NCI-H345 treated with DMSO at 0.1 percent for 48 hours (cell line): Measurements from ENCODE around the gene PTPN7.
"Not testable (repeated sequence)": the region's sequence is repeated elsewhere in the genome, so short reads cannot be mapped to it uniquely, and the experiment has no call there.

Source experiments
- DNase-seq: peaks from one replicate; lab custom pipeline; 2025; ENCODE audit not compliant: unreplicated experiment; lab: John Stamatoyannopoulos, UW

The PTPN7 gene

DNA sequence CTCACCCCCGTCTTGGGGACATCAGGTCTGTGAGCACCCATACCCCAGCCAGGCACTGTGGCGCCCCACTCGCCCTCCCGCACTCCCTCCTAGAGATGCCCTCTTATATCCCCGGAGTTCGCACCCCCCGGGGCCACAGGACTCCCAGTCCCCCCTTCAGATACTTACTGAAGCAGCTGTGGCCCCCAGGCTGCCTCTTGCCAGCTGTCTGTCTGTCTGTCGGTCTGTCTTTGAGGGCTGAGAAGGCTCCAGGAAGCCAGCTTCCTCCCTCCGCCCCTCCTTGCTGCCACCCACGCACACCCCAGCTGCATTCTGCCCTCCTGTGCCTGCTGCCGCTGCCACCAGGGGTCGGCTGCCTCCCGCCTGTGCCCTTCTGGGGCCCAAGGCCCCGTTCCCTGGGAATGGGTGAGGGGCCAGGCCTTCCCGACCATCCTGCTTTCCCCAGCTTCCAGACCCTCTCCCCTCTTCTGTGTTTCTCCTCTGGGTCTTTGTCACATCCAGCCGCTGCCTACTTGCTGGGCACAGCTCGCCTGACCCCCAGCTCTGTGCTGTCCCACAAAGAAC is at the start of gene PTPN7:
Gene PTPN7, minus strand, starts transcription at position 226 of the 564 bp plus-strand sequence. CDS start 1,200 bp downstream, outside the sequence.
- DNase-seq, result no peak

DNA sequence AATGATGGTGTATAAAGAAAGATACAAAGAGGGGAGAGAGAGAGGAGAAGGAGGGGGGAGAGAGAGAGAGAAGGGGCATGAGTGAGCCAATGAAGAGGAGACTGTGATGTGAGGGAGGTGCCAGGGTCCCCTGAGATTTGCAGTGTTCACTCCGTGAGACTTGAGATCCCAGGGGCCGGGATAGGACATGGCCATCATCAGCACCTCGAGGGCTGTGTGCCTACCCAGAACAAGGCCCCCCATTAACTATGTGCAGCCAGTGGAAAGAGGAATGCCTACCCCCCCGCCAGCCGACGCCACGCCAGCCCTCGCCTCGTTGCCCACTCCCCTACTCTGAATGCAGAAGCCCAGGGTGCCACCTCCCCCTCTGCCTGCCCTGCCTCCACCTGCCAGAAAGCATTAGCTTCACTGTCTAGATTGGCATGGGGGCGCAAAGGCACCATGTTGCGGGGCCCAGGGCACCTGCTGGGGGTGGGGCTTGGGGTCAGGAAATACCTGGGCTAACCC is 48.0 kb upstream of the PTPN7 start:
- no peak for DNase-seq

DNA sequence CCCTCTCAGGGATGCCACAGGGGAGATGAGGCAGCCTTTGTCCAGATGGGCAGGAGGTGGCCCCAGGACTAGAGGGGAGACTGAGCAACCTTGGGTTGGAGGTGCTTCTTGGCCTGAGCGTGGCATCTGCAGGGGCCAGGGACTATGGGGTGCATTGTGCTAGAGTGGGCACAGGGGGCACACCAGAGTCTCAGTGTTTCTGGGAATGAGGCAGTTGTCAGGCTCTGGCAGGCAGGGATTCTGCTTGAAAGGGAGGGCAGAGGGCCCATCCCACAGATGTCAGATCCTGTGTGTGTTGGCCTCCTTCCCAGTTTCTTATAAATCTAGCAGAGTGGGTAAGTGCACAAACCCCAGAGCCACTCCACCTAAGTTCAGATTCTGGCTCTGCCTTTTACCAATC is 46.9 kb upstream of the PTPN7 start:
- DNase-seq, result no peak

DNA sequence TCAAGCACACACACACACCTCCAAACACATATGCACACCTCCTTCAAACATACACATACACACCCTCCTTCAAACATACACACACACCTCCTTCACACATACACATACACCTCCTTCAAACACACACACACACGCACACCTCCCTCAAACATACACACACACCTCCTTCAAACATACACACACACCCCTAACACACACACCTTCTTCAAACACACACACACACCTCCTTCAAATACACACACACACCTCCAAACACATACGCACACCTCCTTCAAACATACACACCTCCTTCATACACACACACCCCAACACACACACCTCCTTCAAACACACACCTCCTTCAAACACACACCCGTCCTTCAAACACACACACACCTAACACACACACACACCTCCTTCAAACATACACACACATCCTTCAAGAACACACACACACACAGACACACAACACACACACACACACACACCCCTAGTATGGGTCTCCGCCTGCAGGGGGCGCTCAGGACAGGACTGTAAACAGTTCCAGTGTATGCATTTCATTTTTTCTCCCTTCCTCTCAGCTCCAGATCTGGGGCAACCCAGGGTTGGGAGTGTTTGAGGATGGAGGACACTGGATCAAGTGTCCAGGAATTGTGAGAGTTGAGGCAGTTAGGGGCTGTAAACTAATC is 45.3 kb upstream of the PTPN7 start:
- no peak for DNase-seq

DNA sequence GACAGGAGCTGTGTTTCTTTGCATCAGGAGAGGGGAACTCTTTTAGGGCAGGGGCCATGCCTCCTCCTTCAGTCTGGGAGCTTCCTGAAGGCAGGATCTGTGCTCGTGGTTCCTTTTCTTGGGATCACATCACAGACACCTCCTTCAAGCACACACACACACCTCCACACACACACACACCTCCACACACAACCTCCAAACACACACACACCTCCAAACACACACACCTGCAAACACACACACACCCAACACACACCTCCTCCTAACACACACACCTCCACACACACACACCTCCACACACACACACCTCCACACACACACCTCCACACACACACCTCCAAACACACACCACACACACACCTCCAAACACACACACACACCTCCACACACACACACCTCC is 43.7 kb upstream of the PTPN7 start:
- no peak for DNase-seq

DNA sequence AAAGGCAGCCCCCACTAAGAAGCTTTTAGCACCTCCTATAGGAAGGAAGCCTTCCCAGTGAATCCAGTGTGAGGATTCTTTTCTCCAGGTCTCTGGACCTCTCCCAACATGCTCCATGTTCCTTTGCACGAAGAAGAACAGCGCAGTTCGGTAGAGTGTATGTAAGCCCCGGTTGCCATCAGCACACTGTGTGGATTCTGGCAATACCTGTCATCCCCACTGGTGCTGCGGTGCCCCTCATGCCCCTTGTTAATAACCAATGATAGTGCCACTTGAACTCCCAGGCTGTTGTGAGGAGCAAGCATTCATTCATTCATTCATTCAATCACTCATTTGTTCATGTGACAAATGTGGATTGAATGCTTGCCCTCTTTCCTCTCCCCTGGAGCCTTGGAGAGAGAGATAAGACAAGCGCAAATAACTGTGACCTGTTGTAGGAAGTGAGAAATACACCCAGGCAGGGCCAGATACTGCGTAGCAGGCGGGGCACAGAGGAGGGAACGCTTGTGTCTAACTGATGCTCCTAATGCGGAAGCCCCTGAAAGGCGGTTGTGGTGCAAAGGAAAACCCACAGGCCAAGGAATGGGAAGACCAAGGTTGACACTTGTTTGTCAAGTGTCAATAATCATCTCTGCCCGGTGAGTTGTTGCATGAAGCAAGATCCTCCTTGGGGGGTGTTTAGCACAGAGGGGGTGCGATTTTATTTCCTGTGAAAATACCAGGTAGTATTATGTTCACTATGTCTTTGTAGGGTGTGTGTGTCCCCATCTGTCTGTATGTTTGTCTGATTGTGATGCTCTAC is 43.0 kb upstream of the PTPN7 start:
- DNase-seq, result no peak

DNA sequence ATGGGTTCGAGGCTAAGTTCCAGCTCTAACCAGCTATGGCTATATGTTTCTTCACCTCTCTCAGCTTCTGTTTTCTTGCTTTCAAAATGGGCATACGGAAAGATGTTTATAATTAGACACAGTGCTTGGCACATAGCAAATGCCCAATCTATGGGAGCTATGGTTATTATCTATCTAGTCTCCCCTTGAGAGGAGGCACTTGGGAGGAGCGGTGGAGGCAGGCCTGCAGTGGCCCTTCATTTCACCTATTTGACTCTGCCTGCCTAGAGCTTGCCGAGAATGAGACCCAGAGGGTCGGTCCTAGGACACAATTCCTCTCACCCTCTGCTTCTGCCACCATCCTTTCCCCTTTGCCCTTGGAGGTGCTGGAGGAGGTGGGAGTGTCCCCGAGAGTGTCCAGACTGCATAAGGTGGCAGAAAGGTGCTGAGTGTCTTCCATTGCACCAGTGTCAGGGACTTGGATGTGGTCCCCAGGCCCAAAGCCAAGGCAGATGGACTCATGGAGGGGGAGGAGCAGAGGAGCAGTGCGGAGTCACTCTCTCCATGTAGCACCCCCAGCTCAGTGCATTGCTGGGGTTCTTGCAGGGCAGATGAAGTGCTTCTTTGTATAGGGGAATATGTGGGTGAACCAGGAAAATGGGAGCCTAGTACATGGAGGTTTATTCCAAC is 42.2 kb upstream of the PTPN7 start:
- no peak for DNase-seq

DNA sequence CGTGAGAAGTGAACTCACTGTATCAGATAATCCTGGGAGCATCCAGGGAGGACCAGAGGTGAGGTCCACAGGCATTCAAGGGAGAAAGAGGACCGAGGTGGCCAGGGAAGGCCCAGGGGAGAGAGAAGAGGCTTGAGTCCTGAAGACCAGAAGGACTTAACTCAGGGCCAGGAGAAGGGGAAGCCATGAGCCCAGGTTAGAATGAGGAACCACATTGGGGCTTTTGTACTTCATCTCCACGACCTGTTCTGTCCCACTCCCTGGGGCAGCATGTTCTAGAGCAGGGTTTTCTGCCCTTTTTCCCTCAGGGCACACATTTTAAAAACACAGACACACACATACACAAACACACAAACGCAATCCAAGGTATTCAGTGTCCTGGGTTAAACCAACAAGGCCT is 41.6 kb upstream of the PTPN7 start:
- DNase-seq, result no peak

DNA sequence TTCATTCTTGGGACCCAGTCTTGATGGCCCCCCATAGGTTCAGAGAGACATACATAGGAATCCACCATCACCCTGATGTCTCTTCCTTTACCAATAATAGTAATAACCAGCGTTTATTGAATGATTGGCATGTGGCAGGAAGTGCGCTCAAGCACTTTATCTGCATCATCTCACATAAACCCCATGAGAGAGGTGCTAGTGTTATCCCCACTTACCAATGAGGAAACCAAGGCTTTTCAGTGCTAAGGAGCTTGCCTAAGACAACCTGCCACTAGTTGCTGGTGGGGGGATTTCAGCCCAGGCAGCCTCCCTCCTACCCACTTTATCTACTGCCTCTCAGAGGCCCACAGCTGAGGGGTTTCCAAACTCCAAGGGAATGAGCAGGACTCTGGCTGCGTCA is 40.9 kb upstream of the PTPN7 start:
- no peak for DNase-seq

DNA sequence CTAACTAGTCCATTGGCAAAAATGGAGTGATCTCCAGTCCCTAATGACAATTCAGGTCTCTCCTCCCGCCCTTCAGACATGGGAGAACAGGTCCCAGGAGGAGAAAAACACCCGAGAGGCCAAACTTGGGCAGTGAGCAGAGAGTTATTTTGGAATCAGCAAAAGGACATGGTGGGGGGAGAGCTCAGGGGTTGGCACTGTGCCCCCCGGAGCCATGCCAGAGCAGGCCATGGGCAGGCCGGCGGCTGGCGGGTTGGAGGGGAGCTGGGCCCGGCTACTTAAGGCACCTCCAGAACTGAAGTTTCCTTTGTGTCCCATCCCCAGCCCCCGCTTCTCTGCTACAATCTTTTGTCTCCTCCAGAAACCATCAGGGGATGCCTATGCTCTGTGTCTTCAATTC is 40.3 kb upstream of the PTPN7 start:
- no peak for DNase-seq

DNA sequence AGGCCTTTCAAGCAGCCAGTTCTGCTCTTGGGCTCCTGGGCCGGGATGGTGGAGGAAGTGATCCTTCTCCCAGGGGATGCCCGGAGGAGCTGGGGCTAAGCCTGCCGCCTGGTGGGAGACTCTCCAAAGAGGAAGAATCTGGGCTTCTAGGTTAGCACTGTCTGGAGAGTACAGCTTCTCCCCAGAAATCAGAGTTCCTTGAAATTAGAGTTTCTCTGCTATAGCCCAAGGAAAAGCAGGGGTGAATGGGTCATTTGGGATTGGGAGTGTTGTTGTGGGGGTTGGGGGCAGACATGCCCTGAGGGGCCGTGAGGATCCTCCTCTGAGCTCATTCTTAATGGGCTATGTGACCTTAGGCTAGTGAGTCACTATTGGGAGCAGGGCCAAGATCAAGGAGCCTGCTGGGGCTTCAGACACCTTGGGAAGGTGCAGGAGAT is 39.7 kb upstream of the PTPN7 start:
- no peak for DNase-seq

DNA sequence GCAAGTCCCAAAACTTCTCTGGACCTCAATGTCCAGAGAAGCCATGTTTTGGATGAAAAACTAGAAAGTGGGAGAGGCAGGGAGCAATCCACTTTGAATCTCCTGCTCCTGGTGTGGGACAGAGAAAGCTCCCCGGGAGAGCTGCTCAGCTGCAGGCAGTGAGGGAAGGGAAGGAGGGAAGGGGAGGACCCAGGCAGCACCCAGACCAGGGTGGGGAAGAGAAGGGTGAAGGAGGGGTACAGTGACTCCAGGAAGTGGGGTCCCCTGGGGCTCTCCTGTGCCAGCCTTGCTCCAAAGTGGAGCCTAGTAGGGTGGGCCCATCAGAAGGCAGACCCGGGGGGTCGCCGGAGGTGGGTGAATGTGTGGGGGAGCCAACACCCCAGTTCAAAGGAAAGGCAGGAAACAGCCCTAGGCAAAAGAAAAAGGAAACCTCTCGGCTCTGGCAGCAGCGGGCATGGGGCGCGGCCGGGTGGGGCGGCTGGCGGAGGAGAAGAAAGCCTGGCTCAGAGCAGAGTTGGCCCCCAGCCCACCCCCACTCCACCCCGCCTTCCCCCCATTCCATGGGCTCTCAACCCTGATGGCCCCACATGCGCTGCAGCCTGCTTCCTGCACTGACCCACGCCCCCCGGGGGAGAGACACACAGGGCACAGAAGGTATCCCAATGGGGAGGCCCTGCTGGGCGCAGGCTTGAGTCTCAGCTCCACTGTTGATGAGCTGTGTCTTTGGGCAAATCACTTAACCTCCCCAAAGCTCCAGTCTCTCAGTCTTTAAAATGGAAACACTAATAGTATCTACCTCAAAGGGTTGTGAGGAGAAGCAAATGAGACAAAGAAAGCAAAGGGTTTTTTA is 38.9 kb upstream of the PTPN7 start:
- no peak for DNase-seq

DNA sequence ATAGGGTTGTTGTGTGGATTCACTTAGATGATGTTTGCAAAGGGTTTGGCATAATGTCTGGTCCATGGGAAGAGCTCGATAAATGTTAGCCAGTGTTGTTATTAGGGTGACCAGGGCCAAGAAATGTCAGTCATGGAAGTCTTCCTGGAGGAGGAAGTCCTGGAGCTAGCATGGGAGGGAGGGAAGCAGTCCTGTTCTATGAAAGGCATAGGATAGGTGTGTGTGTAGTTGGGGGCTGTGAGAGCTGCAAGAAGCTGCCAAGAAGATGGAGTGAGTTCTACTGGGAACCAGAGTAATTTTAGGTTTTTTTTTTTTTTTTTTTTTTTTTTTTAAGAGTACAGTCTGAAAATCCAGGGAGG is 37.9 kb upstream of the PTPN7 start:
- no peak for DNase-seq

DNA sequence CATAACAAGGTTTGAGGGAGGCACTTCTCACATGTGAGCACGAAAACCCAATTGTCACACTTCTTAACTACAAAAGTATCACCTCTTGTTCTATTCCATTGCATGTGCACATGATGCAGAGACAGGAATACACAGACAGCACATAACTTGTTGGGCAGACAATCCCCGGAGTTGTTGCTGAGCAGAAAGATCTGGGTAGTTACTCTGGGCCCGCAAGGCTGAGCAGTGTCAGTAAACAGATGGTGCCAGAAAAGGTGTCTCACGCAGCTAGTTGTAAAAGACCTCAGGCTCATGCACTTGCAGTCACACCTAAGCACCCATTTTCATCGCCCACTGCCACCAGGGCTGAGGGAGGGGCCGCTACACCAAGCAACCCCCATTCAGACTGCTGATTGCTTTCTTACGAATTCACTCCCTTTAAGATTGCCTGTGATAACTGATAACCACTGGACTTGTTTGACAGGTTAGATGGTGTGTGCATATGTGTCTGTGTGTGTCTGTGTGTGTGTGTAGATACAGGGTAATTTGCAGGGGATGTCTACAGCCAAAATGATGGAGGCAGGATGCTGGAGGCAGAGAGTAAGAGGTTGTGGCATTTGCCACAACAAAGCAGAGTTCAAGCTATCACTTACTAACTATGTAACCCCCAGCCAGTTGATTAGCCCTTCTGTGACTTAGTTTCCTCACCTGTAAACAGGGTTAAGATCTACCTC is 37.4 kb upstream of the PTPN7 start:
- no peak for DNase-seq

DNA sequence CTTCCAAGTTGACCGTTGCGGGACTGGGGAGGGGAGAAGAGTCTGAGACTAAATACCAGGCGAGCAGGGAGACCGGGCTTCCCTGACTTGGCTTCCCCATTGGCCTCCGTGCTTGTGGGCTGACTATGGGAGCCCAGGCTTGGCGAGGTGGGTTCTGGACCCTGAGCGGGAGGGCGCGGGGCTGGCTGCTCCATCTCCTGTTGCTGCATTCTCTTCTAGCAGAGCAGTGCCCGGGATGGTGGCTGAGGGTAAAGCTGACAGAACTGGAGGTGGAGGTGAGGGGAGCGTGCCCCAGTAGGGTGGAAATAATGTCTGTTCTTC is 33.9 kb upstream of the PTPN7 start:
- DNase-seq, result no peak

DNA sequence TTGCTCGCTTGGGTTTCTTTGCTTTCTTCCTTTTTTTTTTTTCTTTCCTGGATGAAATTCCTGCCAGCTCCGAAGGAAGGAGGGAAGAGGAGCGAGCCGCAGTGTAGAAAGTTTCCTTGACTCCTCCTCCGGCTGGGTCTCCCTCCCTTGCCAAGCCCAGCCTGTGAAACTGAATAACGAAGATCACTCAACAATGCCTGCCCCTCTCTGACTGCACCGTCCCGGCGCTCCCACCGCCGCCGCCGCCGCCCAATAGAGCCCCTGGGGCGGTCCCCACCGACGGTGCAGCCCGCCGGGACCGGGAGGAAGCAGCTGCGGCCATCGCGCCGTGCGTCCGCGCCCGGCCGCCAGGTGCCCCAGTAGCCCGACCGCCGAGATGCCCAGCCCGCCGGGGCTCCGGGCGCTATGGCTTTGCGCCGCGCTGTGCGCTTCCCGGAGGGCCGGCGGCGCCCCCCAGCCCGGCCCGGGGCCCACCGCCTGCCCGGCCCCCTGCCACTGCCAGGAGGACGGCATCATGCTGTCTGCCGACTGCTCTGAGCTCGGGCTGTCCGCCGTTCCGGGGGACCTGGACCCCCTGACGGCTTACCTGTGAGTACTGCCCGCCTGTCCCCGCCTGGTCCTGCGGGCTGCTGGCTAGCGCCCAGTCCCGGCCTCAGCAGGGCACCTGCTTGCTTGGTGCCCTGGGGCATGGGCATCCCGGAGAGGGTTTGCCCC is 33.4 kb upstream of the PTPN7 start, which contains the start of gene LGR6:
Gene LGR6, plus strand, starts transcription at position 186 of the 714 bp plus-strand sequence. Its CDS starts 191 bp downstream, at position 377.
- DNase-seq, result no peak

DNA sequence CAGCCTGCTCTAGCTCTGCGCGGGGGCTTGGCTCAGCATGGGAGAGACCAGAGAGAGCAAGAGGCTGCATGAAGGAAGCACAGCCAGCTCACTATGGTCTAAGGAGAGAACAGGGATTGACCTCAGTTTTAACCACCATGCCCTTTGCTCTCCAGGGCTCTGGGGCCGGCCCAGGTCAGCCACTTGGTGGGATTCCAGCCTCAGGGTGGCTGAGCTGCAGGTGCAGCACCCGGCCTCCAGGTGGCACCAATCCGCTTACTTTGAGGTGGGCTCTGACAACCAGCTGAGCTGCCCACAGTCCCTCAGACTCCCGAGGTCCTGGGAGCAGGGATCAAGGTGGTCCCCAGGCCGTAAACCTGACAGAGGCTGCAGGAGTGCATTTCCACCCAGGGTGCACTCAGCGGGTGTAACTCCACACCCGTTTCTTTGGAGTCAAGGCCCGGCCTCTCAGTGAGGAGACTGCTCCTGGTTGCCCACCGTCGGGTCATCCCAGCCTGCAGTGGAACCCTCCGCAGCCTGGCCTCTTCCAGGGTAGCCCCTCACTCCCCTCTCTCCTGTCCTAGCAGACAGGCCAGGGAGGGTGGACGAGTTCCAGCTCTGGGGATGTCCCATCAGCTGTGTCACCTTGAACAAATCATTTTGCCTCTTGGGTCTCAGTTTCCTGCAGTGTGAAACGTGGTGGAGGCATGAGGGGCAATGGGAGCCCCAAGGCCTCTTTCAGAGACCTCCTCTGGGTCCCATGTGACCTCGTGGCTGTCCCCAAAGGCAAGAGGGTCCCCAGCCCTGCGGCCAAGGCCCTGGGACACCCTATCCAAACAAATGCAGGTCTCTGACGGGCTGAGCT is 32.6 kb upstream of the PTPN7 start:
- DNase-seq, result peak; percentile 59

DNA sequence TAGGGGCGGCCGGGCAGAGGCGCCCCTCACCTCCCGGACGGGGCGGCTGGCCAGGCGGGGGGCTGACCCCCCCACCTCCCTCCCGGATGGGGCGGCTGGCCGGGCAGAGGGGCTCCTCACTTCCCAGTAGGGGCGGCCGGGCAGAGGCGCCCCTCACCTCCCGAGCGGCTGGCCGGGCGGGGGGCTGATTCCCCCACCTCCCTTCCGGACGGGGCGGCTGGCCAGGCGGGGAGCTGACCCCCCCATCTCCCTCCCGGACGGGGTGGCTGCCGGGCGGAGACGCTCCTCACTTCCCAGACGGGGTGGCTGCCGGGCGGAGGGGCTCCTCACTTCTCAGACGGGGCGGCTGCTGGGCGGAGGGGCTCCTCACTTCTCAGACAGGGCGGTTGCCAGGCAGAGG is 31.0 kb upstream of the PTPN7 start:
- DNase-seq, result not testable (repeated sequence)
